ENCODE data around the gene C16orf87.
A peak's percentile ranks its signal among the peaks of the same experiment; 100 is the strongest.

The C16orf87 gene

GRCh38 chr16:46843898-46844642 is 13.1 kb upstream of the C16orf87 start:
- no peak for DNase-seq

- no peak for DNase-seq
These were observed 11.4 kb upstream of the C16orf87 start for GRCh38 chr16:46842192-46842895.

- DNase-seq, result no peak
These were observed 9.0 kb upstream of the C16orf87 start for GRCh38 chr16:46839986-46840443.

- no peak for DNase-seq
These were observed 5.9 kb upstream of the C16orf87 start for GRCh38 chr16:46836534-46837530.

- no peak for DNase-seq
These were observed 2.5 kb upstream of the C16orf87 start for GRCh38 chr16:46833460-46833800.

GRCh38 chr16:46832757-46833459 is 1.9 kb upstream of the C16orf87 start:
- DNase-seq, result no peak

GRCh38 chr16:46830417-46830901 is 521 bp downstream of the C16orf87 start:
- peak; percentile 28 for DNase-seq

GRCh38 chr16:46828943-46829342 is 2.0 kb downstream of the C16orf87 start:
- no peak for DNase-seq

- no peak for DNase-seq
These were observed 2.7 kb downstream of the C16orf87 start for GRCh38 chr16:46828292-46828691.

- no peak for DNase-seq
These were observed 4.3 kb downstream of the C16orf87 start for GRCh38 chr16:46826631-46827030.

GRCh38 chr16:46822270-46822669 is 8.7 kb downstream of the C16orf87 start:
- DNase-seq, result no peak

GRCh38 chr16:46817961-46818360 is 13.0 kb downstream of the C16orf87 start:
- no peak for DNase-seq

GRCh38 chr16:46814790-46815189 is 16.2 kb downstream of the C16orf87 start:
- no peak for DNase-seq

- no peak for DNase-seq
These were observed 17.4 kb downstream of the C16orf87 start for GRCh38 chr16:46813611-46814010.

- DNase-seq, result no peak
These were observed 18.0 kb downstream of the C16orf87 start for GRCh38 chr16:46812781-46813540.

GRCh38 chr16:46811682-46812081 is 19.3 kb downstream of the C16orf87 start:
- no peak for DNase-seq

- no peak for DNase-seq
These were observed 22.0 kb downstream of the C16orf87 start for GRCh38 chr16:46808997-46809396.

- no peak for DNase-seq
These were observed 23.6 kb downstream of the C16orf87 start for GRCh38 chr16:46807336-46807735.

GRCh38 chr16:46803373-46803772 is 27.6 kb downstream of the C16orf87 start:
- no peak for DNase-seq

GRCh38 chr16:46801428-46802049 is 29.4 kb downstream of the C16orf87 start:
- no peak for DNase-seq

- DNase-seq, result no peak
These were observed 30.5 kb downstream of the C16orf87 start for GRCh38 chr16:46800494-46800893.

Data from activated CD4-positive, alpha-beta T cell treated with anti-CD3 and anti-CD28 coated beads, Interleukin-2, amount 50 U/mL, for 1 hour (primary cell).